Activated CD4-positive, alpha-beta T cell treated with anti-CD3 and anti-CD28 coated beads, Interleukin-2, amount 50 U/mL, for 4 hours (primary cell): Measurements from ENCODE around the gene ASAH2.
"Not testable (repeated sequence)": the region's sequence is repeated elsewhere in the genome, so short reads cannot be mapped to it uniquely, and the experiment has no call there.

Source experiments
- DNase-seq, 2 experiments: peaks; one replicate each; pipeline ENCODE4 v3.0.0-alpha.2; 2020

The ASAH2 gene

DNA sequence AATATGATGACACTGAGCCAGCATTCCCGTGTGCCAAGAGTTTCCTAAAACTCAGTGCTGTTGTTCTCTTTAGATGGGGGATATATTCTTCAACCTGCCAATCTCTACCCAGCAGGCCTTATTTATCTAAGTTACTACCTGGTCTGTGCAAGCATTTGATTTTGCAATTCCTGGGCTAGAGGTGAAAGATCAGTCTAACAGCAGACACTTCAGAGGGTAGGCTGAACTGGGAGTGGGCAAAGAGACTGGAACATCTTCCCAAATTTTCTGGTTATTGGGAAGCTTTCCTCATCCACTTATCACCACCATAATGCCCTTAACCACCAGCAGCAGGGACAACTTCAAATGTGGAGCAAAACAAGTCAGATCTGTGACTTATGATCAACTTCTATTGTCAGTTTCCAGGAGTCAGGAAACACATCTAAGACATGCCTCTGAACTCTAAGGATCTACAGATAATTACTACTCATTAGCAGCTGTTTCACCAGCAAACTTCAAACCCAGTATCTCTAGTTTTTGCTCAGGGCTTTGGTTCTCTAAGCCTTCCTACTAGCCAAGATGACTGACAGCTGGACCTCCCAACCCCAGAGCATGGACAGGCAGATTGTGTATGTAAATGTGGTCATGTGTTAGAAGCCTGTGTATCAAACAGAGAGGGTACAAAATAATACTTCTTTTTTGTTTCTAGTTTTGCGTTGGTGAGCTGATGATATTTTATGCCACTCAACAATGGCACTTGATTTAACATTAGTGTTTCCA lies 1.0 kb downstream of the ASAH2 start:
- DNase-seq = no peak

DNA sequence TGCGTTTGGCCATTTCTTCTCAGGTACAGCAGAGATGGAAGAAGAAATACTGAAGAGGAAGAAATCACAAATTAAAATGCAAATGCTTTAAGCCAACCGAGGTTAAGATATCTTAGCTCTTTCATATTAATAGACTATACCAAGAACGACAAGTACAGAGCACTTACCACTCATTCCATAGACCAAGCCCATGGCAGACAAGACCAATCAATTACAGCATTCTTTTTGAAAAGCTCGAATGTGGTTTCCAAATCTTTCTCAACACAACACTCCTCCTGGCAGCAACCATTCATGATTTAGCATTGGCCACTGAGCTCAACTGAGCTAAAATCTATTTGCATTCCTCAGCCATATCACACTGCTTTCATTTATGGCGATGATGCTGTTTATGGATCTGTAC lies 2.7 kb downstream of the ASAH2 start:
- DNase-seq = no peak

DNA sequence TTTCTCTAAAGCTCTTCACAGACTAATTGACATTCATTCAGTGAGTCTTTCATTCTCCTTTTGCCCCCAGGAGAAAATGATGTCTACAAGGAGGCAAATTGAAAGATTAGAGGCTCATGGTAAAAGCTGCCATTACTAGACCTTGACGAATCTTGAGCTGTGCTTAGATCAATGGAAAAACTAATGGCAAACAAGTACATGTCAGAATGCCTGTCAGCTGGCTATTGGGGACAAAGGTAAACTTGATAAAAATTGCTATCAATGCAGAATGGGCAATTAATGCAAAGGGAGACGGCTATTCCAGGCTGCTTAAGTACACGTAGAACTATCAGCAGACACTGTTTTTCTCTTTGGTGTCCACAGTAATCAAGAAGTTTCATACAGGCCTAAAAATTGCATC lies 3.3 kb downstream of the ASAH2 start:
- no peak for DNase-seq

DNA sequence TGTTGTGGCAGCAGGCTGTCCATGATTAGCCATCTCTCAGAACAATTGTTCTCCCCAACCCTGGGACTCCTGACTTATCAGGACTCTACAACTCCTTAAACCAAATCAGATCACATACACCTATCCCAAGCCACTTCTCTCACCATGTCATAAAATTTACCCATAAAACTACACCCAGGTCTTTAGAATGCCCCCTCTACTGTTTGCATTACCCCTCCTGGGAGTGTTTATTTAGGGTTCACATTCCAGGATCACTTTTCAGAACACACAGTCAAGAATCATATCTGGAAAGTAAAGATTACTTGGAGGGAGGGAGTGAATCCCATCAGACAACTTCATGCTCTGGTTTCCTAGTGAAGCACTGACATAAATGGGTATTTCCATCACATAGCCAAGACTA lies 7.1 kb downstream of the ASAH2 start:
- DNase-seq = no peak

DNA sequence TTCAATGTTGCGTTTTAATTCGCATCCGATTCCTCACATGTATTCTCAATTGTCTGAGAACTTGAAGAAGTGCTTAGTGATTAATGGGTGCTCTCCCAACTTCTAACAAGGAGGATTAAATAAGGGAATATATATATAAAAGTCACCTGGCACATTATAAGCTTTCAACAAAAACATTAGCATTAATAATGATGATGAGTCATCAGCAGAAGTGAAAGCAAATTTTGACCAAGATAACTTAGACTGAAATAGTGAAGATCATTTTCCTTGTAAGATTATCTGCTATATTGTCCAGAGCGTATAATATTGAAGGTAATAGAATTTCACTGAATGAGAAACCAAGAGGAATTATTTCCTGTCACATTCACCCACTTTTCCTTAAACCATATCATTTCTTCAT lies 8.5 kb downstream of the ASAH2 start:
- no peak for DNase-seq

DNA sequence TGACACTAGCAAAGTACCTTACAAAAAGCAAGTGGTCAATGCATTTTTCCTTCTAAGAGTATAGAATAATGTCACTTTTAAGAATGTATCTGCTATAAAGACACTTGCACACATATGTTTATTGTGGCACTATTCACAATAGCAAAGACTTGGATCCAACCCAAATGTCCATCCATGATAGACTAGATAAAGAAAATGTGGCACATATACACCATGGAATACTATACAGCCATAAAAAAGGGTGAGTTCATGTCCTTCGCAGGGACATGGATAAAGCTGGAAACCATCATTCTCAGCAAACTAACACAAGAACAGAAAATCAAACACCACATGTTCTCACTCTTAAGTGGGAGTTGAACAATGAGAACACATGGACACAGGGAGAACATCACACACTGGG lies 9.8 kb downstream of the ASAH2 start:
- not testable (repeated sequence) for DNase-seq

DNA sequence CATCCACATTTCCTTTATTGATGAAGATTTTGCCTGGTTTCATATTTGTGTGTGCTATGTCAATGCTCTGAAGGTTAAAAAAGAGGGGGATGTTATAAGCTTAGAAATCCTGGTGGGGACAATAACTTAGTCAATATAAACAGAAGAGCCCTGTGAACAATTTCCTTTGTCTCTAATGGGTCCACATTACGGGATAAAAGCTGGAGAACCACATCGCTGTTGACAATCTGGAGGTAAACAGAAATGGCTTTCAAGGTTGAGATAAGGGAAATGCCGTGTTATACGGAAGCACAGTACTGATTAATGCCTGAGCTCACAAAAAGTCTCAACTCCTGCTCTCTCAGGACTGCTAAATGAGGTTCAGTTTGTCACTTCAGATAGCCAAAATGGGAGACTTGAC lies 16.8 kb downstream of the ASAH2 start:
- DNase-seq = no peak

DNA sequence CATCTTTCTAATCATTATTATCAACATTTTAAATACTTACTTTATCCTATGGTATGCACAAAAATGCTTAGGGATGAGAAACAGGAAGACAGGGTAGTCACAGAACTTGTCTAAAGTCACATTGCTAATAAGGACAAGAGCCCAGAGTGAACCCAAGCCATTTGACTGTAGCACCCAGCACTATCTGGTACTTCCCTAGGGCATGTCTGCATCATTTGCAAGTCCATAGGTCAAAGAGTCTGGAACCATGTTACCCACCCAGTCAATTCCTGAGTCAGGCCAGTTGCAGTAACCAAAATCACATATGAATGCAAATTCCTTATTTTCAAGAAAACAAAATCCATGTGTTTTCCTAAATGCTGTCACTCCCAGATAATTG lies 19.1 kb downstream of the ASAH2 start:
- DNase-seq = no peak

DNA sequence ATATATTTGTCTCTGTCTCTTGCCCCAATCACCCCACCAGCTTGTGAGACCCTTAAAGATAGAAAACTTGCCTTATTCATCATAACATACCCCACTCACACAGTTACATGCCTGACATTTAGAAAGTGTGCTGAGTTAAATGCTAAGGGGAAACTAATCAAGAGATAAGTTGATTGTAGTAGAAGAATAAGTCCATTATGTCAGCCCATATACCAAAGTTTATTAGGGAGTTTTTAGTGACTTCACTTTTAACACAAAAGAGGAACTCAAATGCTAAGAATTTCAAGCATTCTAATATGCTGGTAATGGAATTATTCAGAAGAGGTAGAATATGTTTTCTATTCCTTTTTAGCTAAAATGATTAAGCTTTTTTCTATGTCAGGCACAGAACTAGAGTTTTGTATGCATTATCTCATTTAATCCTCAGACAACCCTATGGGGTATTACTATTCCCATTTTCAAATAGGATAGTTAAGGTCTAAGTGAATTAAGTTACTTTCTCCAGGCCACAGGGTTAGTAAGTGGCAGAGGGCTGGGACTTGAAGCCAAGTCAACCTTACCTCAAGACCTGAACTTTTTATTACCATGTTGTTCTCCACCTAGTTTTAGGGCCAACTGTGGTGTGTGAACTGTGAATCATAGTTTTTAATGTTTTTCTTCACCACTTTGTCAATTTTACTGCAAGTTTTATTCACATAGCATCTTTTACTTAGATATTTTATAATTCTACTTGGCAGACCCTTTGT lies 19.6 kb downstream of the ASAH2 start:
- DNase-seq = no peak

DNA sequence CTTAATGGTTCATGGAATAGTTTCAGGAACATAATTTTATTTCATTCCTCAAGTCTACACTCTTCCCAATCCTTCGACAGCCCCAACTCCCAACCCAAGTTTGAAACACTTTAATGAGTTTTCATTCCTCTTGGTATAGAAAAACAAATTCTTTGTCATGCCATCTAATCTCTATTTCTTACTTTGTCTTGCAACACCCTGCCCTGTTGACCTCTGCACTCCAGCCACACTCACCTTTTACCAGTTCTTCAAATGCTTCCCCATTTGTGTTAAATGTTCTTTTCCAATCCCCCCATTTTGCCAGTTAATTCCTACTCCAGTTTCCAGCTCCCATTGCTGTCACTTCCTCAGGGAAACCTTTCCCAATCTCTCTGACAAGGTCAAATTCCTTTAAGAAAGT lies 21.9 kb downstream of the ASAH2 start:
- no peak for DNase-seq

DNA sequence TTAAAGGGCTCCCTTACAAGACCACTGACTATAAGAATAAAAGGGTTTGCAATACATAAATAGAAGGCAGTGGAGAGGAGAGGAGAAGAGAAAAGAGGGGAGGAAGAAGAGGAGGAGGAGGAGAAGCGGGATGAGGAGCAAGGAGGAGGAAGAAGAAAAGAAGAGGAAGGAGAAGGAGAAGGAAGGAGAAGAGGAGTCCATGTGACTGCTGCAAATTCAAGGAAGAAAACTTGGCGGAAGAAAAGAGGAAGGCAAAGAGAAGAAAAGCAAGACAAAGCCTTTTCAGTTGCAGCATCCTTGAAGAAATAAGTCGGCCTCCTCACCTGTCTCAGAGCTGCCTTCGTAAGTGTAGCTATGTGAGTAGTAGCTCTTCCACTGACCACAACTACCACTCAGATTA lies 22.6 kb downstream of the ASAH2 start:
- DNase-seq = no peak

DNA sequence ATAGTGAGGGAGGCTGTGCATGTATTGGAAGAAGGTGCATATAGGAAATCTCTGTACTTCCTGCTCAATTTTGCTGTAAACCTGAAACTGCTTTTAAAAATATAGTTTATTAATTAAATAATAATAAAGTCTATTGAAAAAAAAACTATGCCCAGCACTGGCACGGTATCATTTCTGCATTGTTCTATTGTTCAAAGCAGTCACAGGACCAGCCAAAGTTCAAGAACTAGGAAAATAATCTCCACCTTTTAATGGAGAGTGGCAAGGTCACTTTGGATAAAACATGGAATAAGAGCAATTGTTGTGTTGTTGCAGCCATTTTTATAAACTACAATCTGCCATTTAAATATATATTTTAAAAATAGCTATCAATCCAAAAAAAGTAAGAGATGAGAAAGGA lies 24.7 kb downstream of the ASAH2 start:
- DNase-seq = no peak

DNA sequence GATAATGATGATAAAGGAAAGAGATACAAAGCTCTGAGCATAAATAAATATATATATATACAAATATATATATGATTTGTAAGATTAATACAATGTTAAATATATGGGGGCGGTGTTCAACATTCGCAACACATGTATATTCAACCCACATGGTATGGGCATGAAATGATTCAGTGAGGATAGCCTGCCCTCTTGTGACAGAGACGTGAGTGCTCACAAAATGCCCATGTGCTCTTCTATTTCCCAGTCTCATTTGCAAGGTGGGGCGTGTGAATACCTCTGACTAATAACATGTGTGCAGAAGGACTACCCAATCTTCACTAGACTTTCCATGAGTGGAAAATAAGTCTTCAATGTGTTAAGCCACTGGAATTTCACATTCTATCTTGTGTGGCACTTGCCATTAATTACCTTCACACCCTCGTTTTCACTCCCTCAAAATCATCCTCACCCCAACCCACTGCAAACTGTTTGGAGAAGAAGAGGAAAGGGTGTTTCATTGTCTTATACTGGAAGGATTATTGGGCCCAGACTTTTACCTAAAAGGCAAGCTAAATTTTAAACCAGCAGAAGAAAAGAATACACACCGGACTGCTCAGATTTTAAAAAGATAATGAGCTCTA lies 26.9 kb downstream of the ASAH2 start:
- no peak for DNase-seq

DNA sequence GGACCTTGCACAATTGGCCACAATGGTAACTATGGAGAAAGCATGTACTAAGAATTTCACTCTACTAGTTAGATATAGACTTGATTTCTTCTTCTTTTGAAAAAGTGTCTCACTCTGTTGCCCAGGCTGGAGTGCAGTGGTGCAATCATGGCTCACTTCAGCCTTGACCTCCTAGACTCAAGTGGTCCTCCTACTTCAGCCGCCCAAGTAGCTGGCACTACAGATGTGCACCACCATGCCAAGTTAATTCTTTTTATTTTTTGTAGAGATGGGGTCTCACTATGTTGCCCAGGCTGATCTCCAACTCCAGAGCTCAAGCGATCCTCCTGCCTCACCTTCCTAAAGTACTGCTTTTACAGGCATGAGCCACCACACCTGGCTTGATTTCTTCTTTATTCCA lies 29.1 kb downstream of the ASAH2 start:
- no peak for DNase-seq

DNA sequence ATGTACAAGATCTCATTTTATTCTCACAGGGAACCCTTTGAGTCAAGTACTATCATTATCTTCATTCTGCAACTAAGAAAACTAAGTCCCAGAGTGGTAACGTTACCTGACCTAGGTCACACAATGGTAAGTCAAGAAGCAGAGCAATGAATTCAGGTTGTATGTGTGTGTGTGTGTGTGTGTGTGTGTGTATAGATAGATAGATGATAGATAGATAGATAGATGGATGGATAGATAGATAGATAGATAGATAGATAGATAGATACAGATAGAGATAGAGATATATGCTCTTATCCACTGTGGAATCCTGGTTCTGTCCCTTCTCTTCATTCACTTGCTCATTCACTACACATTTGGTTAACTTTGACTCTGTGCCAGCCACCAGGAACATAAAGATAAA lies 29.8 kb downstream of the ASAH2 start:
- DNase-seq = no peak

DNA sequence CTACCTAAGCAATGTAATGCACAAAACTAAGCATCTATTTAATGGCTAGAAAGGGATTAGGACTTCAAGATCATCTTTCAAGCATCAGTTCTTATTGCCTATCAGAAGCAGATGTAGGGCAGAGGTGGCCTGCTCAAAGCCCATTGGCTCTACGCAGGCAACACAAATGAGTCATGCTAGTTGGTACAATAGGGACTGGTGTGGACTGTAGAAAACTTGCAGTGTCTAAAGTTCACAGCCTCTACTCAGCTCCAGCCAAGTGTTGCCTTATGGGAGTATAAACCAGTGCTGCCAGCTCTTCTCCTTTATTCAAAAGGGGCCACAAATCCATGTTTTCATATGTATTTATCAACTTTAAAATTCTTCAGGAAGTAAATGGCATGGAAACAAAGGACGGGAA lies 31.7 kb downstream of the ASAH2 start:
- no peak for DNase-seq

DNA sequence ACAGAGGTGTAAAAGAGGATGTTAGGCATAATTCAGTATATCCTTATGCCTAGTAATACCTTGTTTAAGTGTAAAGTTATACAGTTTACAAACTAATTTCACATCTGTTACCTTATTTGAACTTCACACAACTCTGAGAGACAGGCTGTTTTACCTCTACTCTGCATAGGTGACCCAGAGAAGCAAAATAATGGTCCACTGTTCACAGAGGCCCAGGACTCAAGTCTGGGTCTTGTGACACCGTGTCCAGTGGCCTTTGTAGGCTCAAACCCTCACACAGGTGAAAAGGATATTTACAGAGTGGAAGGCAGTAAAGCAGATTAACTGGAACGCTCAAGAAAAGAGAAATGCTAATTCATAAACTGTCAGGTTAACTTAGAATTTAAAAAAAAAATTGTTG lies 32.1 kb downstream of the ASAH2 start:
- no peak for DNase-seq

DNA sequence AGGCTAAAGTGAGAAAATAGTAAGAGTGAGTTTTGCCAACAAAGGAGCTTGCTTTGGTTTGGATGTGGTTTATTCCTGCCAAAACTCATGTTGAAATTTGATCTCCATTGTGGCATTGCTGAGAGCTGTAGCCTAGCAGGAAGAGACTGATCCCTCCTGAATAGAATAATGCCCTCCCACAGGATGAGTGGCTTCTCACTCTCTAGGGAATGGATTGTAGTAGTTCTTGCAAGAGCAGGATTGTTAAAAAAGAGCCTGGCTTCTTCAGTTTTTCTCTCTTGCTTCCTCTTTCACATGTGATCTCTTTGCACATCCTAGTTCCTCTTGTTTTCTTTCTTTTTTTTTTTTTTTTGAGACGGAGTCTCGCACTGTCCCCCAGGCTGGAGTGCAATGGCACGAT lies 34.4 kb downstream of the ASAH2 start:
- DNase-seq = no peak

DNA sequence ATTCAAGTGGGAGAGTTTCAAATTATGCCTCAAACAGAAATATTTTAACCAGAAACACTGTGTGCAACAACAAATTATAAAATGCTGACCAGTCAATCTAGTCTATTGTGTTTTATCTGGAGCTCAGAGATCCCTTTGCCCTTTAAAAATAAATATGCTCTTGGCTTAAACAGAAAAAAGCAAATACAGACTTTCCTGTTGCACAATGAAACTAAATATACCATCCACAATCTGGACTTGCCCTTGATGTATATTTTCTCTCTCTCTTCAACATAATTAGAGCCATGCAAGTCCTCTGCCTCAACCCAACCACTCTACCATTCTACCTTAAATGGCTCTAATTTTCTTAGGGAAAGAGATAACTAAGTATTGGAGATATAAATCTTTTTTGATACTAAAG lies 34.9 kb downstream of the ASAH2 start:
- no peak for DNase-seq

DNA sequence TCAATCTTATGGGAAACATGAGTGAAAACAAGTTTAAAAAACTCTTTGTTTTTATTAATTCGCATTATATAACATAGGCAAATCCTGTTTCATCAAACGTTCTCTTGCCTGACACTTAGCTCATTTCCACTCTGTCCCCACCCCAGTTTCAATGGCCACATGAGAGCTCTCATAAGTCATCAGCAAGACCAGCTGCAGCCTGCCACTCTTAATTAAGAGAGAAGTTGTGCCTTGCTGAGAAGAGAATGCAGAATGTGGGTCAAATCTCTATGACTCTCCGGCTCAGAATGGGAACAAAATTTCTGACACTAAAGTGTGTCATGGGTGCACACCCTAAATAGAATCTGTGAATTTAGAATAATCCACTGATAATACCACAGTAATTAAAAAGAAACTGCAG lies 39.6 kb downstream of the ASAH2 start:
- no peak for DNase-seq

DNA sequence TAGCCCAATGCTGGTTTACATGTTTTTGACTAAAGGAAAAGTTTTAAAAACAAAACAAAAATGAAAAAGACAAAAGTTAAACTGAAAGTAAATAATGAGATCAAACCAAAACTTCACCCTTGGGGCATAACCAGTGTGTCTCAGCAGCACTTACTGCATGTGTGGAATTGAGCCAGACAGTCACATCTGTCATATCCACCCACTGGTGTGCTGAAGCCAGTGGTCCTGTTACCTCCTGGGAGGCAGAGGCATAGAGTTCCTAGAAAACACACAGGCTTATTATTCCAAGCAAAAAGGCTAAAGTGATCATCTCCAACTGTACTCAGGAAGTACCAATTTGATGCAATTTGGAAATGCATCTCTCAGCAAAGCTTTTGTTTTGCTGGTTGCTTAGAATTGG lies 40.4 kb downstream of the ASAH2 start:
- DNase-seq = no peak
